Measurements from ENCODE around the gene ST6GALNAC6. TPM values are rescaled to one million over a fixed set of nuclear protein-coding genes. Genes with fewer than 3 reads are reported as not detected.

Gene ST6GALNAC6
- total RNA-seq, 1 donor from 2014 or later = 77.0 TPM

- Mint-ChIP-seq H3K27me3 (ENCODE audit: unreplicated experiment) (no peaks in the 10 kb centered on the region), H3K4me1 (ENCODE audit: unreplicated experiment) (peaks cover 23% of the 10 kb centered on the region), H3K4me3 (ENCODE audit: unreplicated experiment) (no peak overlapping the region), H3K9me3 (ENCODE audit: unreplicated experiment) (no peaks in the 10 kb centered on the region), H3K36me3 (ENCODE audit: unreplicated experiment) (peaks cover 2% of the 10 kb centered on the region), H3K27ac (ENCODE audit: unreplicated experiment) (peak overlapping the region; percentile 42)
- DNase-seq (ENCODE audit: extremely low spot score, unreplicated experiment) = no peak
- TF ChIP-seq CTCF (IDR thresholded peaks at IDR 0.05) = peak; percentile 41
Observed at GRCh38 chr9:127910613-127911205, 11.3 kb upstream of the ST6GALNAC6 start.

GRCh38 chr9:127909839-127910273, 10.5 kb upstream of the ST6GALNAC6 start:
- no peak for DNase-seq (ENCODE audit: extremely low spot score, unreplicated experiment)

GRCh38 chr9:127908660-127908926, 9.2 kb upstream of the ST6GALNAC6 start:
- peaks cover 2% of the 10 kb centered on the region for H3K36me3 Mint-ChIP-seq (ENCODE audit: unreplicated experiment)
- no peak for DNase-seq (ENCODE audit: extremely low spot score, unreplicated experiment)
- H3K4me1 Mint-ChIP-seq (ENCODE audit: unreplicated experiment) = peaks cover 35% of the 10 kb centered on the region
- H3K27ac Mint-ChIP-seq (ENCODE audit: unreplicated experiment) = no peak overlapping the region
- no peaks in the 10 kb centered on the region for H3K27me3 Mint-ChIP-seq (ENCODE audit: unreplicated experiment)
- no peak overlapping the region for H3K4me3 Mint-ChIP-seq (ENCODE audit: unreplicated experiment)
- no peaks in the 10 kb centered on the region for H3K9me3 Mint-ChIP-seq (ENCODE audit: unreplicated experiment)
- TF ChIP-seq CTCF (IDR thresholded peaks at IDR 0.05) = no peak

More at GRCh38 chr9:127909839-127910273, 10.5 kb upstream of the ST6GALNAC6 start:
- Mint-ChIP-seq H3K27me3 (ENCODE audit: unreplicated experiment) (no peaks in the 10 kb centered on the region), H3K4me1 (ENCODE audit: unreplicated experiment) (peaks cover 26% of the 10 kb centered on the region), H3K9me3 (ENCODE audit: unreplicated experiment) (no peaks in the 10 kb centered on the region), H3K36me3 (ENCODE audit: unreplicated experiment) (peaks cover 2% of the 10 kb centered on the region), H3K4me3 (ENCODE audit: unreplicated experiment) (no peak overlapping the region), H3K27ac (ENCODE audit: unreplicated experiment) (no peak overlapping the region)
- TF ChIP-seq CTCF (IDR thresholded peaks at IDR 0.05) = no peak

- no peak for DNase-seq (ENCODE audit: extremely low spot score, unreplicated experiment)
- Mint-ChIP-seq H3K4me1 (ENCODE audit: unreplicated experiment) (peaks cover 41% of the 10 kb centered on the region), H3K9me3 (ENCODE audit: unreplicated experiment) (no peaks in the 10 kb centered on the region), H3K27ac (ENCODE audit: unreplicated experiment) (no peak overlapping the region), H3K4me3 (ENCODE audit: unreplicated experiment) (no peak overlapping the region), H3K27me3 (ENCODE audit: unreplicated experiment) (no peaks in the 10 kb centered on the region), H3K36me3 (ENCODE audit: unreplicated experiment) (peaks cover 2% of the 10 kb centered on the region)
- no peak for TF ChIP-seq CTCF (IDR thresholded peaks at IDR 0.05)
Observed at GRCh38 chr9:127907867-127908659, 8.7 kb upstream of the ST6GALNAC6 start.

GRCh38 chr9:127905788-127906191, 6.4 kb upstream of the ST6GALNAC6 start:
- Mint-ChIP-seq H3K4me3 (ENCODE audit: unreplicated experiment) (no peak overlapping the region), H3K27me3 (ENCODE audit: unreplicated experiment) (no peaks in the 10 kb centered on the region), H3K36me3 (ENCODE audit: unreplicated experiment) (no peaks in the 10 kb centered on the region), H3K27ac (ENCODE audit: unreplicated experiment) (peak overlapping the region; percentile 80), H3K9me3 (ENCODE audit: unreplicated experiment) (no peaks in the 10 kb centered on the region), H3K4me1 (ENCODE audit: unreplicated experiment) (peaks cover 49% of the 10 kb centered on the region)
- DNase-seq (ENCODE audit: extremely low spot score, unreplicated experiment) = no peak
- no peak for TF ChIP-seq CTCF (IDR thresholded peaks at IDR 0.05)
